ENCODE results near the gene SMPD2. TPM values are rescaled to one million over a fixed set of nuclear protein-coding genes. Genes with fewer than 3 reads are reported as not detected.
A peak's percentile ranks its signal among the peaks of the same experiment; 100 is the strongest.

SMPD2 gene
- total and polyA plus RNA-seq, 2 donors (not counting 1 experiment from before 2014, with no cell fraction given): 35.7 to 43.9 TPM

DNA sequence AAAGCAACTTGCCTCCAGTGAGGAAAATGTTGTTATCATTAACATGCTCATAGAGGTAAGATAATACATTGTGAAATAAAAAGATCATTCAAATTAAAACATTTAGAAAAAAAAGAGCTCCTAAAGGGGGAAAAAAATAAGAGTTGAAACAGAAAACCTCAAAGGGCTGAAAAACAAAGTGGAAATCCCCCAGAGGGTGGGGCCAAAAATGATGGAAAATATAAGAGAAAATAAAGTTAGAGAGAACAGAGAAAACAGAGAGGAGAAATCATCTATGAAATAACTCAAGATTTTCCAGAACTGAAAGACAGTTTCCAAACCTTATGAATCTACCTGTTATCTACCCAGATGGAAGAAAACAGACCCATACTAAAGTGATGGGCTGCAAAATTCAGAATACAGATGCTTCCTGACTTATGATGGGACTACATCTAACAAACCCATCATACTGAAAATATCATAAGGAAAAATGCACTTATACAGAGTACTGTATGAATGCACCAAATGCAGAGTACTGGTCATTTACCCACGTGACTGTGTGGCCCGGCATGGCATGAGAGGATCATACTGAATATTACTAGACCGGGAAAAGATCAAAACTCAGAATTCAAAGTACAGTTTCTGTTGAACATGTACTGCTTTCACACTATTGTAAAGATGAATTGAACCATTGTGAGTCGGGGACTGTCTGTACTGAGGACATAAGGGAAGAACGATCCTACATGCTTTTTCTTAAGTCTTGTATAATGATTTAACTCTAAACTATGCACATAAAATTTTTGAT, 38.5 kb downstream of the SMPD2 start:
- Histone ChIP-seq H3K9ac (ENCODE audit: low read length) (peak overlapping the region; percentile 68), H3K9me3 (ENCODE audit: control extremely low read depth in 1 of 3, control insufficient read depth in 2 of 3, insufficient read depth in 1 of 3, low read length in 2 of 3) (no peaks in the 10 kb centered on the region), H3K36me3 (replicated peaks in 1 of 2; ENCODE audit: control extremely low read depth in 1 of 2, control insufficient read depth in 1 of 2, extremely low read depth in 1 of 2, insufficient read depth in 2 of 2, low read length in 1 of 2) (peaks cover 6 to 51% of the 10 kb centered on the region in 2 experiments), H4K20me1 (ENCODE audit: control insufficient read depth, insufficient read depth, low read length, poor library complexity, severe bottlenecking) (peaks cover 8% of the 10 kb centered on the region), H3K4me2 (replicated peaks; ENCODE audit: low read depth, low read length, poor library complexity, severe bottlenecking) (peak overlapping the region; percentile 91), H3K4me1 (ENCODE audit: control insufficient read depth in 2 of 2, insufficient read depth in 2 of 2, low read length in 2 of 2) (peaks cover 56 to 68% of the 10 kb centered on the region in 2 donors), H3K27me3 (replicated peaks in 1 of 4; ENCODE audit: control extremely low read depth in 1 of 4, control insufficient read depth in 3 of 4, insufficient read depth in 4 of 4, low read length in 3 of 4) (no peaks in the 10 kb centered on the region), H3K27ac (ENCODE audit: low read length in 2 of 2) (peak overlapping the region; percentile 37 to 81), H3K79me2 (ENCODE audit: control insufficient read depth, insufficient read depth, low read length) (peaks cover 78% of the 10 kb centered on the region), H2AFZ (ENCODE audit: insufficient read depth, low read depth, low read length, poor library complexity, severe bottlenecking) (no peak overlapping the region), H3K4me3 (ENCODE audit: control extremely low read depth in 1 of 5, extremely low read depth in 1 of 5, insufficient read depth in 1 of 5, low read depth in 2 of 5, low read length in 4 of 5) (peak overlapping the region; percentile 4 to 92 (median 47))
- CTCF ChIA-PET: interaction anchor here (1.1 to 5.5 kb wide), 4 partner anchors 21 to 96 kb away, joined by 3 to 42 read pairs (median 8); partner anchors contain the start of genes MICAL1, PPIL6 and SMPD2
- Mint-ChIP-seq H3K27ac (peak overlapping the region; percentile 84), H3K4me3 (peak overlapping the region; percentile 86), H3K9me3 (ENCODE audit: insufficient read depth) (no peaks in the 10 kb centered on the region), H3K27me3 (no peaks in the 10 kb centered on the region), H3K4me1 (peaks cover 75% of the 10 kb centered on the region)
- POLR2A ChIA-PET: interaction anchor here (0.7 to 1.7 kb wide), 5 partner anchors 19 to 38 kb away, joined by 3 to 8 read pairs (median 5); partner anchors contain the start of genes PPIL6 and SMPD2
- peak; percentile 44 for DNase-seq
- intact Hi-C loops (cut with micrococcal nuclease): no loop called here
- TF ChIP-seq EZH2 (IDR thresholded peaks at IDR 0.05; ENCODE audit: borderline replicate concordance, insufficient read depth, low read depth, low read length, poor library complexity, severe bottlenecking): no peak
- TF ChIP-seq, protein P1, sequence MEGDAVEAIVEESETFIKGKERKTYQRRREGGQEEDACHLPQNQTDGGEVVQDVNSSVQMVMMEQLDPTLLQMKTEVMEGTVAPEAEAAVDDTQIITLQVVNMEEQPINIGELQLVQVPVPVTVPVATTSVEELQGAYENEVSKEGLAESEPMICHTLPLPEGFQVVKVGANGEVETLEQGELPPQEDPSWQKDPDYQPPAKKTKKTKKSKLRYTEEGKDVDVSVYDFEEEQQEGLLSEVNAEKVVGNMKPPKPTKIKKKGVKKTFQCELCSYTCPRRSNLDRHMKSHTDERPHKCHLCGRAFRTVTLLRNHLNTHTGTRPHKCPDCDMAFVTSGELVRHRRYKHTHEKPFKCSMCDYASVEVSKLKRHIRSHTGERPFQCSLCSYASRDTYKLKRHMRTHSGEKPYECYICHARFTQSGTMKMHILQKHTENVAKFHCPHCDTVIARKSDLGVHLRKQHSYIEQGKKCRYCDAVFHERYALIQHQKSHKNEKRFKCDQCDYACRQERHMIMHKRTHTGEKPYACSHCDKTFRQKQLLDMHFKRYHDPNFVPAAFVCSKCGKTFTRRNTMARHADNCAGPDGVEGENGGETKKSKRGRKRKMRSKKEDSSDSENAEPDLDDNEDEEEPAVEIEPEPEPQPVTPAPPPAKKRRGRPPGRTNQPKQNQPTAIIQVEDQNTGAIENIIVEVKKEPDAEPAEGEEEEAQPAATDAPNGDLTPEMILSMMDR (IDR thresholded peaks at IDR 0.05): no peak
- 100% methylated on average over 2 of the region's 5 CpGs for WGBS (ENCODE audit: insufficient coverage)
- no peak for ATAC-seq (ENCODE audit: low read depth)
